SKM-1 treated with dmso at 0.1 percent for 144 hours (cell line): ENCODE measurements around the gene VIT.

Experiments used
- DNase-seq: peaks from one replicate; lab custom pipeline; 2025; ENCODE audit not compliant: unreplicated experiment; lab: John Stamatoyannopoulos, UW

VIT gene

GRCh38 chr2:36708041-36708741 is 11.7 kb downstream of the VIT start:
- DNase-seq = no peak

- no peak for DNase-seq
Measured at GRCh38 chr2:36710858-36711515, 14.5 kb downstream of the VIT start.

- DNase-seq = no peak
Measured at GRCh38 chr2:36711741-36712314, 15.3 kb downstream of the VIT start.

GRCh38 chr2:36713310-36713709 is 16.8 kb downstream of the VIT start:
- DNase-seq = no peak

DNA sequence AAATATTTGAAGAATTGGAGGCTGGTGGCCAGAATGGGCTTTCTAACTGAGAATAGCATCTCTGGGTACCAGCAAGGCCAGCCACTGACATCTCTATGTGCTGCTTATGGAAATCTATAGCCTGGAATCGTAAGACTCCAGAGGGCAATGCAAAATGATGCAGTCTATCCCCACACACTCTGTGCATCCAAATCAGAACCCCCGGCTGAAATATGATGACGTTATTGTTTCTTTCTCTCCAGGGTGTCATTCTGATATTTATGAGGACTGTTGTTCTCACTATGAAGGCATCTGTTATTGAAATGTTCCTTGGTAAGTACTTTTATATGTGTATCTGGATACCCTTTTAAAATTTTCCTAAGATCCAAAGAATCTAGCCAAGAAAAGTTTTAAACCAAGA is 19.6 kb downstream of the VIT start:
- no peak for DNase-seq

GRCh38 chr2:36717603-36718266 is 21.2 kb downstream of the VIT start:
- no peak for DNase-seq

DNA sequence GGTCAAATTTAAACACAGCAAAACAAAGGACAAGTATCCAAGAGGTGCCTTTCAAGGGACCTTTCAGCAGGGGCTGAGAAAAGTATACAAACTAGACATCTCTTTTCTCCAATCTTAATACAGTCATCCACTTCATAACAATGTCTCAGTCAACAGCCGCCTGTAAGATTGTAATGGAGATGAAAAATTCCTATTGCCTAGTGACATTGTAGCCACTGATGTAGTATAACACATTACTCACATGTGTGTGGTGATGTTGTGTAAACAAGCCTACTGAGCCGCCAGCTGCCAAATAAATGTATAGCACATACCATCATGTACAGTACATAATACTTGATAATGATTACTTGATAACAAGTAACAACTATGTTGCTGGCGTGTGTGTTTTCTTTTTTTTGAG is 31.0 kb downstream of the VIT start:
- no peak for DNase-seq

- DNase-seq = no peak
Measured at GRCh38 chr2:36729067-36729466, 32.6 kb downstream of the VIT start.

GRCh38 chr2:36731941-36732672 is 35.6 kb downstream of the VIT start:
- no peak for DNase-seq

DNA sequence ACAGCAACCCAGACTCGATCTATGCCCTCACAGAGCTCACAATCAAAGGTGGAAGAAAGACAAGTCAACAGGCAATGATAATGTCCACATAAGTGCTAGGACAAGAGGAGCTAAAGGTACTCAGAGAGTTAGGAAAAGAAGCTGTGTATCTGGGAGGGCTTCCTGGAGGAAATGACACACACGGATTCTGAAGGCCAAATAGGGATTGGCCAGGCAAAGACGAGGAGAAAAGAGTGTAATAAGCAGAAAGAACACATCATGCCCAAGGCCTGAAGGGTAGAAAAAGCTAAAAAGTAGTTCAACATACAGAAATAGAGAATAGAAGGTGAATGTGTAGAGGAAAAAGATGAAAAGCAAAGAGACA is 36.1 kb downstream of the VIT start:
- DNase-seq = no peak

- DNase-seq = no peak
Measured at GRCh38 chr2:36733215-36733614, 36.7 kb downstream of the VIT start.

DNA sequence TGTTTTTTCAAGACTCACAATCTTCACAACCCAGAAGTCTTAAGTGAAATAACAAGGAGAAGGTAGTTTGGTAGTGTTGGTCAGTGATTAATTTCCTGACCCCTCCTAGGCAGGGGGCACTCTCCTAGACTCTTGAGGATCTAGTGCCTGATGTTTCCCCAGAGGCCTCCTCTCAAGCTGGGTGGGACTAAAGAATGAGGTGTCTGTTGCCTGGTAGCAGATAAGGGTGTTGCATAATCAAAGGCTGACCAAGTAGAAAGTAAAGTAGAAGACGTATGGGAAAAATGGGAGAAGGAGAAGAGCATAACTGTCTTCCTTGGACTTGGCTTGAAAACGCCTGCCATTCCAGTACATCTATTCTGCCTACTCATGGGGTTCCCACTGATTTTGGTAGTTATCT is 37.8 kb downstream of the VIT start:
- DNase-seq = no peak

GRCh38 chr2:36737131-36737750 is 40.7 kb downstream of the VIT start:
- DNase-seq = no peak

- no peak for DNase-seq
Measured at GRCh38 chr2:36740061-36740460, 43.6 kb downstream of the VIT start.

DNA sequence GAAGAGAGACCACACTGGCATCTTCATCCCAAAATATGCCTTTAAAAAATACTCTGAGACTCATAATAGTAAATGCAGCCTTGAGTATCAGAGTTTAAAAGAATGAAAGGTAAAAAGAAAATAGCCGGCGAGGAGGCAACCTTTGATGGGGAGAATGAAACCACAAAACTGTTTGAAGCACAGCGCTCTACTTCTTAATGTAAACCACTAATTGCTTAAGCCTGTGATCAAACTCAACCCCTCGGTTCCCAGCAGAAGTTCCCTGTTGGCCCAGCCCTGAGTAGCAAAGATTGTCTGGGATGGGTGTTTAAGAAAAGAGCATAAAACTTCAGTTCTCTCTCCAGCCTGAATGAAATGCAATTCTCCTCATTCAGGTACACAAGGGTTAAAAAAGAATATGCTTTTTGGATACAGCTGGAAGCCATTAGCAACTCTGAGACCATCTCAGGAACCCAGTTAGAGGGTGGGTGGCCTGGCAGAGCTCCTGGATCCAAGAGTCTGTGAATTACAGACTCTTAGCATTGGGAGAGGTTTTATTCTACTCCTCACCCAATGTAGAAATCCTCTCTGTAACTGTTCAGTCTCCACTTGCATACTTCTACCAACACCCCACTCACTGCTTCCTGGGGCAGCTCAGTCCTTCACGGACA is 44.8 kb downstream of the VIT start:
- no peak for DNase-seq

DNA sequence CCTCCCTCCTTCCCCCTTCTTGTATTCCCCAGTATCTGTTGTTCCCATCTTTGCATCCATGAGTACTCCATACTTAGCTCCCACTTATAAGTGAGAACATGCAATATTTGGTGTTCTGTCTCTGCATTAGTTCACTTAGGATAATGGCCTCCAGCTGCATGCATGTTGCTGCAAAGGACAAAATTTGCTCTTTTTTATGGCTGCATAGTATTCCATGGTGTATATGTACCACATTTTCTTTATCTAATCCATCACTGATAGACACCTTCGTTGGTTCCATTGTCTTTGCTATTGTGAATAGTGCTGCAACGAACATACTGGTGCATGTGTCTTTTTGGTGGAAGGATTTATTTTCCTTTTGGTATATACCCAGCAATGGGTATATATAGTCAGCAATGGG is 47.4 kb downstream of the VIT start:
- no peak for DNase-seq

- DNase-seq = no peak
Measured at GRCh38 chr2:36748166-36748565, 51.7 kb downstream of the VIT start.

GRCh38 chr2:36750101-36750500 is 53.6 kb downstream of the VIT start:
- no peak for DNase-seq

GRCh38 chr2:36753706-36754221 is 57.3 kb downstream of the VIT start:
- DNase-seq = no peak

DNA sequence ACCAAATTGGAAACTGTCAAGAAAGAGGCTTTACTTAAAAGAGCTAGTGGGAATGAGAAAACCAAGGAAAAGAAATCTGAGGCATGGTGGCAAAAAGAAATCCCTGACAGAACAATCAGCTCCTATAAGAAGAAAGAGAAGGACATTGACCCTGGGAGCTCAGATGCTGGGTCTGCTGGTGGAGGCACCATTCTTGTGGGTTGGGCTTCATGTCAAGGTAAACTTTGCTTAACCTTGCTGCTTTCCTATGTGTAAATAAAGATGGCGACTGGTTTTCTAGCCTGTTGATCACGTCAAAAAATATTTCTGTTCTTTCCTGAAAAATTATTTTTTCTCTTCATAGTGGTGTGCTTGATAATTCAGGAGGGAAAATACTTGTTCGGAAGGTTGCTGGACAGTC is 58.1 kb downstream of the VIT start:
- DNase-seq = no peak
